AG09309 (cell line): Measurements from ENCODE around the gene ING5.

Source experiments
- DNase-seq: peaks from one replicate; pipeline ENCODE4 v3.0.0-alpha.2; 2010; ENCODE audit warnings: low read depth
- H3K4me3 ChIP-seq: 2 replicates; pipeline ENCODE4 v1.5.1; 2011; ENCODE audit warnings: mild to moderate bottlenecking, low read depth, low read length, moderate library complexity; ENCODE audit not compliant: control insufficient read depth
- CTCF ChIP-seq: IDR thresholded peaks from 2 replicates; pipeline ENCODE4 v1.5.1; 2011; ENCODE audit warnings: mild to moderate bottlenecking, low read depth, low read length, inconsistent platforms; ENCODE audit not compliant: insufficient read depth, control insufficient read depth; ENCODE audit errors: missing control alignments

The ING5 gene

DNA sequence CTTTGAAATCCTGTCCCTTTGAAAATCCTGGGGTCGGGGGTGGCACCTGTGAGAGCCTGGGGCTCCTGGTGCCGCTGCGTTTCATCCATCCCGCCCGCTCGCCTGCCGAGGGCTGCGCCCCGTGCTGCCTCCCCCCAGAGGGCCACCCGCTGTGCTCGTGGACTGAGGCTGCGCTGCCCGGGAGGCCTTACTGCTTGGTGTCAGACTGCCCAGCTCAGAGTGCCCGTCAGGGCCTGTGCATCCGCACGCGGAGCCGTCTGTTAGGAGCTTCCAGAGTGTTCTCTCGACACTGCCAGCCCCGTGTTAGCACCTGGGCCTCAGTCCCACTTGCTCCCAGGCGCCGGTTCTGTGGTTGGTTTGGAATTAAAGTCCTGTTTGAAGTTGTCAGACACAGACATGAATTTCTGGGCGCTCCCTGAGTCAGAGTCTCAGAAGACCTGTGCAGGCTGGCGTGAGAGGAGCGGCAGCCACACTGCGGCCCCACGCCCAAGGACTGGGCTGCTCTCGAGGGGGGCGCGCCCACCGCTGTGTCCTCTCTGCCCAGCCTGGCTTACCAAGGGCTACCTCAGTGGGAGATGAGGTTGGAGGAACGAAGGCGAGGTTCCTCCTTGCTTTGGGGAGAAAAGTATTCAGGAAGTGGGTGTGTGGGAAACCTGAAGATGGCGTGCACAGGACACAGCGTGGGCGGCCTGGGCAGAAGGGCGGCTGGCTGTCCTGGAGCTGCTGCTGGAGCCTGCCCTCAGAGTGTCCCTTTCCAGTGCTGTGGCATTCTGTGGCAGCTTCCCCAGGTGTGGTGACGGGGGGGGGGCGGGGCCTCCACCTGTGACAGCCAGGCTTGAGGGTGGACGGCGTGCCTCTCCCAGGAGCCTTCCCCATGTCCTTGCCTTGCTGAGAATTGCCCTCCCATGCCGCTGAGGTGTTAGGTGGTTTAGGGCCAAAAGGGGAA lies 29.3 kb upstream of the ING5 start:
- H3K4me3 ChIP-seq: no peak overlapping the region
- no peak for TF ChIP-seq CTCF
- DNase-seq: no peak

DNA sequence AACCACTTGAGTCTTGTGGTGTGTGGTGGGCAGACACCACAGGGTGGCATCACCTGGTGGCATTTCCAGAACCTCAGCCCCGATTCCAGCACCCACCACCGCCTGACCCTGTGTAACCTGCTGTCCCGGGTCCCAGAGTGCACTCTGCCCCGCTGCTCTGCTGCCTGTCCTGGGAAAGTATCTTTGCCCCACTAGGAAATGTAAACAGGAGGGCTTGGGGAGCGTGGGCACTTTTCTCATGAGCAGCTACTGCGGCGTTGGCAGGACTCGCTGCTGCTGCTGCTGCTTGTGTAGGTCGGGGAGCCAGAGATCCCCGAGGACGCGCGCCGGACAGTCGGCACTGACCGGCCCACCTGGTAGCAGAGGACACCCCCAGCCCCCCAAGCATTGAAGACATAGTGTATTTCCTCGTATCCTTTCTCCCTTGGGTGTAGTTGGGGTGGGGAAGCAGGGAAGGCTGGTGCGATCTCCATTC lies 28.6 kb upstream of the ING5 start:
- no peak for DNase-seq
- TF ChIP-seq CTCF: no peak

DNA sequence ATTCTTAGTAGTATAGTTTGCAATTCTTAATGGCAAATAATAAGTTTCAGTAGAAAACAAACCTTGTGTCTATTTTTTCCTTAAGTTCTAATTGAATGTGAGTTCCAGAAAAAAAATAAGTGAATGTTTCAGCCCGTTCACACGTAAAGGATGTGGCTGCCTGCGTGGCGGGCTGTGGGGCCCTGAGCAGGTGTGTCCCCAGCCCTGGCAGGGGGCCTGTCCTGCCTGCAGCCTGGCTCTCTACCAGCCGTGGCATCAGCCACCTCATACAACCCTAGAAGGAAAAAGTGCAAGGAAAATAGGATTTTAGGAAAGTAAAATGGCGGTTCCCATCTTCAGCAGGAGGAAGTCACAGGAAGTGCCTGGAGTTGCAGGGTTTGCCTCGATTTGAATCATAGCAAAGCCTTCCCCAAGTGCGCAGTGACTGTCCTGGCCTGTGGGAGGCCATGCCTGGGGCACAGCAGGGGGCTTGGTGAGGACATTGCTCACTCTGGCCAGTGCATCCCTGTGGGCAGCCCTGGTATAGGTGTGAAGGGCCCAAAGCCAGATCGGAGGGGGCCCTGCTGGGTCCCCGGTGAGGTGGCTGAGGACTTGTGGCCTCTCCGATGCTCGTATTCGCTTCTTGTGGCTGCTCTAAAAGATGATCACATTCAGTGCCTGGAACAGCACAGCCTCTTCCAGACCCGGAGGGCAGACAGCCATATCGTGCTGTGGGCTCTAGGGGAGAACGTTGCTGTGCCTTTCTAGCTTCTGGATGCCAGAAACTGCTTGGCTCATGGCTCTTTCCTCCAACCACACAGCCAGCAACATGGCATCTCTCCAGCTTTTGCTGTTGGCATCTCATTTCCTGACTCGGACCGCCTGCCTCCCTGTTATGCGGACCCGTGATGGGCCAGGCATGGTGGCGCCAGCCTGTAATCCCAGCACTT lies 27.8 kb upstream of the ING5 start:
- DNase-seq: no peak
- TF ChIP-seq CTCF: no peak
- no peak overlapping the region for H3K4me3 ChIP-seq

More for the DNA sequence above, 28.6 kb upstream of the ING5 start:
- no peak overlapping the region for H3K4me3 ChIP-seq

GRCh38 chr2:241675885-241676284 lies 26.0 kb upstream of the ING5 start:
- no peak for TF ChIP-seq CTCF
- no peak overlapping the region for H3K4me3 ChIP-seq
- no peak for DNase-seq

- no peak for DNase-seq
- no peak for TF ChIP-seq CTCF
- no peak overlapping the region for H3K4me3 ChIP-seq
These were observed 25.2 kb upstream of the ING5 start for GRCh38 chr2:241676665-241677064.

DNA sequence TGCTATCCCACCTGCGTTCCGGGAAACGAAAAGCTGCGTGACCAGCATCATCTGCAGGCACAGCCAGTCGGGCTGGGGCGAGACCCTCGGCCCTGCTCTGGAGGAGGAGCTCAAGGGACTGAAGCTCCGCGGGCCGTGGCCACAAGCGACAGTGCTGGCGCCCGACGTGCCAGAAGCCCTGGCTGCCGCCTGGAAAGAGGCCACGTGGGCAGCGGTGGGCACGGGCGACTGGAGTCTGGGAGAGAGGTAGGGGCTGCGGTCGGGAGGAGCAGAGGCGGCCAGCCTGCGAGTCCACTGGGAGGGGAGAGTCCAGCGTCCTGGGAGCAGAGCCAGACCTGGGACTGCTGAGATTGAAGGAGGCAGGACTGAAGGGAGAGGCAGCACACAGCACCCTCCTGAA lies 24.4 kb upstream of the ING5 start:
- TF ChIP-seq CTCF: no peak
- H3K4me3 ChIP-seq: no peak overlapping the region
- no peak for DNase-seq
